H1 (cell line): Measurements from ENCODE around the gene TTC34.
"Not testable (repeated sequence)": the region's sequence is repeated elsewhere in the genome, so short reads cannot be mapped to it uniquely, and the experiment has no call there.

ENCODE experiments used
- BCL11A ChIP-seq, 2 experiments: IDR thresholded peaks; one replicate each; pipeline ENCODE4 v1.6.1; 2011; ENCODE audit warnings: low read depth in 2 of 2, low read length in 2 of 2, mild to moderate bottlenecking in 2 of 2
- BRCA1 ChIP-seq: IDR thresholded peaks from 2 replicates; pipeline ENCODE4 v1.6.1; 2012; ENCODE audit warnings: low read depth, low read length, improper control_type of control experiment
- CTCF ChIP-seq, 3 experiments: IDR thresholded peaks; 1 replicate in 2 of 3; 2 replicates in 1 of 3; pipeline versions ENCODE4 v1.5.1 to v1.6.1; 2011; ENCODE audit warnings: low read length in 3 of 3, mild to moderate bottlenecking in 3 of 3, inconsistent platforms in 2 of 3, low read depth in 1 of 3, moderate library complexity in 1 of 3; ENCODE audit not compliant: insufficient read depth in 1 of 3; ENCODE audit errors: control extremely low read depth in 1 of 3
- EP300 ChIP-seq, 2 experiments: IDR thresholded peaks; 1 replicate in 1 of 2; 2 replicates in 1 of 2; pipeline ENCODE4 v1.6.1; 2011 to 2012; ENCODE audit warnings: low read depth in 2 of 2, low read length in 2 of 2, mild to moderate bottlenecking in 2 of 2, borderline replicate concordance in 1 of 2, inconsistent platforms in 1 of 2, moderate library complexity in 1 of 2
- POLR2A ChIP-seq, 2 experiments: IDR thresholded peaks; 1 replicate in 1 of 2; 2 replicates in 1 of 2; pipeline ENCODE4 v1.6.1; 2011; ENCODE audit warnings: low read depth in 2 of 2, low read length in 2 of 2, mild to moderate bottlenecking in 2 of 2; ENCODE audit errors: control extremely low read depth in 1 of 2
- SP2 ChIP-seq: IDR thresholded peaks from 2 replicates; pipeline ENCODE4 v1.6.1; 2012; ENCODE audit warnings: mild to moderate bottlenecking, low read length, inconsistent platforms
- TAF1 ChIP-seq: IDR thresholded peaks from 2 replicates; pipeline ENCODE4 v1.6.1; 2011; ENCODE audit warnings: mild to moderate bottlenecking, low read depth, low read length

- TF ChIP-seq BCL11A (IDR thresholded peaks at IDR 0.05; ENCODE audit: low read depth in 2 of 2, low read length in 2 of 2); POLR2A (IDR thresholded peaks at IDR 0.05; ENCODE audit: control extremely low read depth in 1 of 2, low read depth in 2 of 2, low read length in 2 of 2); TAF1; BRCA1; EP300 (IDR thresholded peaks at IDR 0.05; ENCODE audit: borderline replicate concordance in 1 of 2, low read depth in 2 of 2, low read length in 2 of 2); CTCF (IDR thresholded peaks at IDR 0.05; ENCODE audit: control extremely low read depth in 1 of 3, insufficient read depth in 1 of 3, low read depth in 1 of 3, low read length in 3 of 3); SP2: not testable (repeated sequence)
Observed at GRCh38 chr1:2768052-2768451, 33.4 kb downstream of the TTC34 start.
